Loucy (cell line): ENCODE data around the gene CCNJL.

ENCODE experiments used
- CTCF ChIP-seq: fragments of 200-600 bp; sonication (generic); conservative IDR thresholded peaks from 2 replicates; pipeline ENCODE4 v1.5.1; 2014; ENCODE audit warnings: mild to moderate bottlenecking, antibody characterized with exemption, low read length
- EZH2phosphoT487 ChIP-seq: fragments of 200-600 bp; IDR thresholded peaks from 2 replicates; pipeline ENCODE4 v1.6.1; 2018; ENCODE audit warnings: antibody characterized with exemption, mild to moderate bottlenecking, moderate library complexity, borderline replicate concordance

GRCh38 chr5:160286947-160287346 lies 25.4 kb downstream of the CCNJL start:
- TF ChIP-seq CTCF (no peak), EZH2phosphoT487 (no peak)
